ENCODE data around the gene PCK2.

DNA sequence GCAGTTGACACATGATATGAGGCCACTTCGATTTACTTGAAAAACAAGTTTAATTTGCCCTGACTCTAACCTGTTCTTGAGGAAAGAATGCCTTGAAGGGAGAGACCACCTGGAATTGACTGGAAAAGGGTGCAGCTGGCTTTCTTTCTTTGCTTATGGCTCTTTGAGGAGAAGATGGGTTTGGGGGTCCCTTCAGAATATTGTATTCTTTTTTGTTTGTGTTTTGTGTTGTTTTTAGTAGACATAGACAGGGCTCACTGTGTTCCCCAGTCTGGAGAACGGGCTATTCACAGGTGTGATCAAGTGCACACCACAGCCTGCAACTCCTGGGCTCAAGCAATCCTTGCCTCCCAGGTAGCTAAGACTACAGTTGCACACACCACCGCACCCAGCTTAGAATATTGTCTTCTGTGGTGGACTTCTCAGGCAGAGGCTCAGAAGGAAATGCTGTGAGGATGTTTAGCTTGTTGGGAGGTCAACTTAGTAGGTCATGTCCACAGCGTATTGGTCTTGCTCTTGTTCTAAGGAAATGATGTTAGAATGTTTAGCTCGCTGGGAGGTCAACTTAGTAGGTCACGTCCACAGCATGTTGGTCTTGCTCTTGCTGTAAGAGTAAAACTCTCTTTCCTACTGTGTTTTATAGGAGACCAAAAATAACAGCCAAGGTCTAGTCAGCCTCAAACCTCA is 22.2 kb downstream of the PCK2 start:
- TF ChIP-seq, protein P1, sequence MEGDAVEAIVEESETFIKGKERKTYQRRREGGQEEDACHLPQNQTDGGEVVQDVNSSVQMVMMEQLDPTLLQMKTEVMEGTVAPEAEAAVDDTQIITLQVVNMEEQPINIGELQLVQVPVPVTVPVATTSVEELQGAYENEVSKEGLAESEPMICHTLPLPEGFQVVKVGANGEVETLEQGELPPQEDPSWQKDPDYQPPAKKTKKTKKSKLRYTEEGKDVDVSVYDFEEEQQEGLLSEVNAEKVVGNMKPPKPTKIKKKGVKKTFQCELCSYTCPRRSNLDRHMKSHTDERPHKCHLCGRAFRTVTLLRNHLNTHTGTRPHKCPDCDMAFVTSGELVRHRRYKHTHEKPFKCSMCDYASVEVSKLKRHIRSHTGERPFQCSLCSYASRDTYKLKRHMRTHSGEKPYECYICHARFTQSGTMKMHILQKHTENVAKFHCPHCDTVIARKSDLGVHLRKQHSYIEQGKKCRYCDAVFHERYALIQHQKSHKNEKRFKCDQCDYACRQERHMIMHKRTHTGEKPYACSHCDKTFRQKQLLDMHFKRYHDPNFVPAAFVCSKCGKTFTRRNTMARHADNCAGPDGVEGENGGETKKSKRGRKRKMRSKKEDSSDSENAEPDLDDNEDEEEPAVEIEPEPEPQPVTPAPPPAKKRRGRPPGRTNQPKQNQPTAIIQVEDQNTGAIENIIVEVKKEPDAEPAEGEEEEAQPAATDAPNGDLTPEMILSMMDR (IDR thresholded peaks at IDR 0.05) = no peak
- TF ChIP-seq POLR2A (IDR thresholded peaks at IDR 0.05; ENCODE audit: low read depth) (no peak), POLR2AphosphoS5 (IDR thresholded peaks at IDR 0.05) (no peak)
